DMS153 (cell line): ENCODE results near the gene RAB11FIP4.

Experiments
- DNase-seq: peaks from one replicate; lab custom pipeline; 2025; lab: John Stamatoyannopoulos, UW

The RAB11FIP4 gene

GRCh38 chr17:31386542-31387075 is 4.9 kb upstream of the RAB11FIP4 start:
- no peak for DNase-seq

- no peak for DNase-seq
Observed at GRCh38 chr17:31387438-31387837, 4.0 kb upstream of the RAB11FIP4 start.

GRCh38 chr17:31388351-31388750 is 3.1 kb upstream of the RAB11FIP4 start:
- DNase-seq: no peak

- DNase-seq: no peak
Observed at GRCh38 chr17:31388770-31389656, 2.5 kb upstream of the RAB11FIP4 start.

GRCh38 chr17:31389657-31390381 is 1.7 kb upstream of the RAB11FIP4 start:
- DNase-seq: no peak

- DNase-seq: no peak
Observed at GRCh38 chr17:31390426-31390747, 1.1 kb upstream of the RAB11FIP4 start.

- no peak for DNase-seq
Observed at GRCh38 chr17:31390748-31391495, 553 bp upstream of the RAB11FIP4 start.

- DNase-seq: no peak
Observed at GRCh38 chr17:31392002-31392855, 754 bp downstream of the RAB11FIP4 start.

- no peak for DNase-seq
Observed at GRCh38 chr17:31392856-31393748, 1.6 kb downstream of the RAB11FIP4 start.

GRCh38 chr17:31393749-31394146 is 2.3 kb downstream of the RAB11FIP4 start:
- DNase-seq: no peak

- DNase-seq: no peak
Observed at GRCh38 chr17:31394544-31394943, 3.1 kb downstream of the RAB11FIP4 start.

- DNase-seq: no peak
Observed at GRCh38 chr17:31397256-31397939, 5.9 kb downstream of the RAB11FIP4 start.

GRCh38 chr17:31398381-31399311 is 7.2 kb downstream of the RAB11FIP4 start:
- DNase-seq: no peak

- DNase-seq: no peak
Observed at GRCh38 chr17:31400481-31400950, 9.0 kb downstream of the RAB11FIP4 start.

- DNase-seq: no peak
Observed at GRCh38 chr17:31401456-31402254, 10.2 kb downstream of the RAB11FIP4 start.

- DNase-seq: no peak
Observed at GRCh38 chr17:31404028-31404949, 12.8 kb downstream of the RAB11FIP4 start.
